HuH-7.5 (cell line): ENCODE measurements around the gene LZTFL1.

Experiments
- DNase-seq: peaks from one replicate; pipeline ENCODE4 v3.0.0; 2011; ENCODE audit warnings: low spot score

Gene LZTFL1, protein sequence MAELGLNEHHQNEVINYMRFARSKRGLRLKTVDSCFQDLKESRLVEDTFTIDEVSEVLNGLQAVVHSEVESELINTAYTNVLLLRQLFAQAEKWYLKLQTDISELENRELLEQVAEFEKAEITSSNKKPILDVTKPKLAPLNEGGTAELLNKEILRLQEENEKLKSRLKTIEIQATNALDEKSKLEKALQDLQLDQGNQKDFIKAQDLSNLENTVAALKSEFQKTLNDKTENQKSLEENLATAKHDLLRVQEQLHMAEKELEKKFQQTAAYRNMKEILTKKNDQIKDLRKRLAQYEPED

DNA sequence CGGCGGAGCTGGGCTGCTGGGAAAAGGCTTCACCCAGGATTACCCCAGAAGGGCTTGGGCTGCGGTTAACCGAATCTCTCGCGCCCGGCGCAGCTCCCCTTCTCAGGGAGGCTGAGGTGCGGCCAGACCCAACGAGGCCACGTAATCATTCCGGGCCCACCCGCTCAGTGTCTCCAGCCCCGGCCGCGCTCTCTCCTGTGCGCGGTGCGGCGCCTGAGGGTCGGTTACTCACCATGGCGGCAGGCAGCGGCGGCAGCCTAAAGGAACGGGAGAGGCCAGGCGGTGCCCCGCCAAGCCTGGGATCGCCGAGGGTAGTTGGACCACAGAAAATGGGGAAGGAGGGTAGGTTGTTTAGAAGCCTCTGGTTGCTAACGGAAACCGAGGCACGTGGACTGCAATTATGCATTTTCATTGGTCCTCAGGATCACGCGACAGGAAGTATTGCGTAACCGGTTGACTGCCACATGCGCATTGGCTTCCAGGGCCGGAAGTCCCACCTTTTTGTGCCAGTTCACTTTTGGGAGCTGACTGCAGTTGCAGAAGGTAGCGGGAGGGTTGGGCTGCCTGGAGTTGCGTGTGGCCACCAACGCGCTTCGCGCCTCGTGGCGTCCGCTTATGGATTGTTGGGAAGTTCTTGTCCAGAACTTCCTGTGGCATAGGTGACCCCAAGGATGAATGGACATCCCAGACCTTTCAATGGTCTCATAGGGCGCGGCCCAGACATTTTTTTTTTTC, at the start of gene LZTFL1:
Gene LZTFL1 (minus strand): TSS at position 363 of the 735 bp plus-strand sequence. CDS start 128 bp downstream, at position 235.
- DNase-seq: peak; percentile 76

DNA sequence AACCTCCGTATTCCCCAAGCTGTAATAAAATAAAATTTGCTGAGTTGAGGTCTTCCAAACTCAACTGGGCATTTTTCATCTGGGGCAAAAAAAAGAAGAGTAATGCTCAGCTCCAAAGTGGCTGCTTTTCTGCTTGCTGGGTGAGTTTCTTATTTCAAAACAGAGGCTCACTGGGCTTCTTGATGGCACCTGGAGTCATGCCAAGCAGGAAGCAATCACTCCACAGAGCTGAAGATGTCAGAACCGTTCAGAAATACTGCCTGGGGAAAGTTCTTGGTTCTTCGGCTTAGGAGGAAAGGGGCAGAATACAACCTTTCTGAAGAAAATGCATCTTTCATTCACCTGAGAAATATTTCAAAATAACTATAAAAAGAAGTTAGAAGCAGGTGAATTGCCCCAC, 48.5 kb upstream of the LZTFL1 start:
- DNase-seq: no peak

DNA sequence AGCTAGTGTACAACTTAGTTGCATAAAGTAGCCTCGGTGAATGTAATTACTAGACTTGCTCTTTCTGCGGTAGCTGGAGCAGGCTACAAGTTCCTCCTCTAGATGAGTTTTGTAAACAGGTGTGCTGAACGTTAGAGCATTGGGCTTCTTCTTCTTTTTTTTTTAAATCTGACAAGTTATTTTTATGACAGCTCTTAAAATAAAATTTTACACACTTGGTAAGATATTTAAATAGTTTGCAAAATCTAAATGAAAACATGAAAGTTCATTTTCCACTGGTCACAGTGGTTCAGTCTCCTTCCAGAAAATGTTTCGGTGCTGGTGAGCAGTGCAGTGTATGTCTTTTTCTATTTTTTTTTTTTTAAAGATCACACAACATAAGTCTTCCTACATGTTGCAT, 47.4 kb upstream of the LZTFL1 start:
- no peak for DNase-seq

DNA sequence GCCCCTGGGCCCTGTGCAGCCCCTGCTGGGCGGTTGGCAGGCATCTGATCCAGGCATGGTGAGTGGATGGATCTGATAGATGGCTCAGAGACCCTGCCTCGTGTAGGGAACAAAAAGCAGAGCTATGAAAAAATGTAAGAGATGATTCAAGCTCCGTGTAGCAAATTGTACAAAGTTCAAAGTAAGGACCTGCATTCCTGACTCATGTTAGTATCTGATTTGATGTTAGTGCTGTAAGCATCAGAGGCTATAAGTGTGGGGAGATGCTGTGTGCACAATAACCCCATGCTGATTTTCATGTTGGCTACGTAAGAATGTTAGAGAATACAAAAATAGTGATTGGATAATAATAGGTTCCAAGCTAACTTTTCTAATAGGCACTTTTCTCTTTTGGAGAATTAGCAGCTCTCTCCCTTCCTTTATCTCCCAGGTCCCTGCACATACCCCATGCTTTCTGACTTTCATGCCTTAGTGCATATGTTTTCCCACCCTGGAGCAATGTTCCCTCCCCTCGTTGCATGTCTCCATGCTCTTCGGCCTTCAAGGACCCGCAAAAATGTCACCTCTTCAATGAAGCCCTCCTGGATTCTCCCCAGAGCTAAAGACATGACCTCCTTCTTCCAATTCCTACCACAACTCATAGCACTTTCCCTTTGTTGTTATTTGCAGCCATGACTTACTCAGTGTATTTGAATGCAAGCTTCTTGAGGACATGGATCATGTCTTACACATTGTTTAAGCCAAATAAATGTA, 46.0 kb upstream of the LZTFL1 start:
- DNase-seq: no peak

DNA sequence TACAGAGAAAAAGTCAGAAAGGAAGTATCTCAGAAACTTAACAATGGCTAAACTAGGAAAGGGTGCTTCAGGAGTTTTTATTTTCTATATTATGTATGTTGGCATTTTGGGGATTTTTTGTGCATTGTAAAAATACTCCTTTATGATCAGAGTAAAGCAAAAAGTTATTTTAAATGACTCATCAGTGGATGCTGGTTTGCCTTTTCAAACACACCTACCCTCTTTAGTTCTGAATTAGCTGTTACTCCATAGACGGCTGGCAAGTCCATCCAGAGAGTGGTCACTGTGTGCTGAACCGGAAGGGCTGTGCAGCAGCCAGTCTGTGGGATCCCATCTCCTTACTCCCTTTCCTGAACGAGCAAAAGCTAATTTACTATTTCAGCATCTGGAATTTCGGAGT, 45.4 kb upstream of the LZTFL1 start:
- no peak for DNase-seq

DNA sequence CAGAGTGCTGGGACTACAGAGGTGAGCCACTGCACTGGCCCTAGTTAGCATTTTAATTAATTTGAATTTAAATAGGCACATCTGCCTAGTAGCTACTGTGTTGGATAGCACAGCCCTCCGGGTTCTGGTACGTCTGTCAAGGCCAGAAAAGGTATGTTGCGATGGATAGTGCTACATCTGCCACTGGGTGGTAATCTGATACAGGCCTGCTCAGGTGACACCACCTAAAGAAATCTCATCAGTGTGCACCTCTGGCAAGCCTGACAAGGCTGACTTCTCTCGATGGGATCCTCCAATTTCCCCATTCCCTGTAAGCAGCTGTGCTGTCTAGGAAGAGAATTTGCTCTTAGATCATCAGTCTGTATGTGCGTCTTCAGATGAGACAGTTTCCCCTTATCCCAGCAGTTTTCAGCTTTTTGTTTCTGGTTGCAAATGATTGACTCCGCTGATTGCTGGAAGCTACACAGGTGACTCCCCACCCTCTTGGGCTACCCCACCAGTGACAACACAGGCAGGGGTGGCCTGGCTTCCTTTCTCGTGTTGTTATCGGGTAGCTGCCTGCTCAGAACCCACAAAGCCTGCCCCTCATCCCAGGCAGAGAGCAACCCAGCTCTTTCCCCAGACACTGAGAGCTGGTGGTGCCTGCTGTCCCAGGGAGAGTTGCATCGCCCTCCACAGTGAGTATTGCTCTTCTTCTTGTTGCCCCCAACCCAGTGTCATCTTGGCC, 44.2 kb upstream of the LZTFL1 start, which contains the start of gene CCR9:
Gene CCR9 (plus strand): TSS at position 565 of the 727 bp plus-strand sequence. CDS start 8,391 bp downstream, outside the sequence.
- DNase-seq: no peak

DNA sequence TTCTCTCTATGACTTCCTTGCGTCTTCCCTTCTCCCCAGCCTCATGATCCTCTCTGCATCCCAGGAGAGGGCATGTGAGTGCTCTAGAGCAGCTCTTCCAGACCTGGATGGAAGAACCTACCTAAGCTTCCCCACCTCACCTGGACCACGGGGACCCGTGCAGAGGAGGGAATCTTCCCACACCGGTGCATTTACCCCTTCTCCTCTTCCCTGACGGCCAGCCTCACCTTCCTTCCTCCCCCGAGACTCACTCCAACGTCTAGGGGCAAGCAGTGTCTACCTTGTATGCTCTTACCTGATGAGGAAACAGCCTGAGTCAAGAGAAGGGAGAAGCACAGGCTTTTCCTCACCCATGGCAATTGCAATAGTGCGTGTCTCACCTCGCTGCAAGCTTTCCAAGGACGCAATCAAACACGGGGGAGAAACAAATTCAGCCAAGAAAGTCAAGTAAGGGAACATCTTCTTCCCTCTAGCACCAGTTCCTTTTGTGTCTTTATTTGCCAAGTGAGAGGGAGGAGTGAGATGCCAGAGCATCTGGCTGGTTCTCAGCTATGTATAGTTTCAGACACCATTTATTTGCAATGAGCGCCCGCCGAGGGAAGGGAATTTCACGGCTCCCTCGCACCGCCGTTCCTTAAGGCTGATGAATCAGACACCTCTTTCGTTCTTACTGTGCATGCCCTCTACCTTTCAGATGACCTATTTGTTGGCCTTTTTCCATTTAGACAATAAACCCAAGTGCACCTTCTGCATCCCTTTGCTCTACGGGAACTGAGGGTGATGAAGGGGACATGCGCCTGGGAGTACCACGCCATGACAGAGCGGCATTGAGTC, 42.7 kb upstream of the LZTFL1 start:
- DNase-seq: no peak

DNA sequence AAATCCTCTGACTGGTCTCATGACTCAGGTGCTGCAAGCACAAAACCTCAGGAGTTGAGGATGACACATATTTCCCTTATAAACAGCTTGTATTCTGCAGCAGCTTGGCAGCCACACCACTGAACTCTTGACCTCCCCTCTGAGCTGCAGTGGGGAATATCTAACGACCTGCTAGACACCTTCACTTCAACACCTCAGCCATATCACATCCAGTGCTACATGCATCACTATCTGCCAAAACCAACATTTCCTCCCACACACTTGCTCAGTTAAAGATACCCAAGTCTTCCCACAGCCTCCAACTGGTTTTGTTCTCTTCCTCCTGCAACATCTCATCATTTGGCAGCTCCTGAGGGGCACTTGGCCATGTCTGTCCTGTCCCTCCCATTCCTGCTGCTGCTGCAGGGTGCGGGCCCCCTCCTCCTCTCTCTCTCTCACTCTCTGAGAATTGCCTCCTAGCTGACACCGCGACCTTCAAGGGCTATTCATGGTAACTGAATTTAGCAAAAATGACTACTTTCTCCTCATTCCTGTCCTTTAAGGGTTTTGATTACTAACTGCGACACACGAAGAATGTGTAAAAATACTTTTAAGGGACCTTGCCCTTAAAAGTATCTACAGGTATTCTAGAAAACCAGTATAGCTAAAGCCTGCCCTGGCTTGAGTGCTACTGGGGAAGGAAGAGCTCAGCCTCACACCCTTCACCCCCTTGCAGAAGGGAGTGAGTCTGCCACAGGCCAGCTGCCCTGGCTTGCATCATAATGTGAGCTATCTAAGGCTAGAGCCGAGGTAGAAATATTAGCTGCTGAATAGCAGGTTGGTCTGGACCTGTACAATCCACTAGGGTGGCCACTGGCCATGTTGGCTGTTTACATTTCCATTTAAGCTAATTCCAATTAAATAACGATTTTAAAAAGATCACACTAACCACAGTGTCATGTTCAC, 39.4 kb upstream of the LZTFL1 start:
- no peak for DNase-seq

DNA sequence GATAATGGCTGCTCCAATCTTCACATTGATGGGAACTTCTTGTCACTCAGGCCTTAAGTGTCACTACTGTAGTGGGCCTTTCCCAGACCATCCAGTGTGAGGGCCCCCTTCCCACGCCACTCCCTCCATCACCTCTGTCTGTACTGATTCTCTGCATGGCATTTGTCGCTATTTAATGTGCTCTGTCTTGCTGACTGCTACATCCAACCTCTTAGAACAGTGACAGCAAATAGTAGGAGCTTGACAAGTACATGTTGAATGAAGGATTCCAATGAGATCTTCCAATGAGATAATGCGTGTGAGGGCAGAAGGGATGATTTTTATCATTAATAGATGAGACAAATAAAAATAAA, 38.8 kb upstream of the LZTFL1 start:
- DNase-seq: no peak

DNA sequence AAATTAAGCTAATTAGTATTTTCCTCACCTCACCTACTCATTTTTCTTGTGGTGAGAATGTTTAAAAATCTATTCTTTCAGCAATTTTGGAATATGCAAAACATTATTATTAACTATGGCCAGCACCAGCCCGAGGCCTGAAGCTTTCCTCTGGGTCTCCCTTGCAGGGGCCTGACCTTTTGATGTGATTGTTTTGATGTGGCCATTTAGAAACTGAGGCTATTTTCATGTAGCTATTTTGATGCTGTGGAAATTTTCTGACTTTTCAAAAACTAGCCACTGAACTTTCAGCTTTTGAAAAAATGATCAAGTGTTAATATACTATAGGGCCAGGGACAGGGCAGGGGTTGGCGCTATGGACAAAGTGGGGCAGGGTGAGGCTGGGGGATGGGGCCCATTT, 36.2 kb upstream of the LZTFL1 start:
- DNase-seq: no peak

DNA sequence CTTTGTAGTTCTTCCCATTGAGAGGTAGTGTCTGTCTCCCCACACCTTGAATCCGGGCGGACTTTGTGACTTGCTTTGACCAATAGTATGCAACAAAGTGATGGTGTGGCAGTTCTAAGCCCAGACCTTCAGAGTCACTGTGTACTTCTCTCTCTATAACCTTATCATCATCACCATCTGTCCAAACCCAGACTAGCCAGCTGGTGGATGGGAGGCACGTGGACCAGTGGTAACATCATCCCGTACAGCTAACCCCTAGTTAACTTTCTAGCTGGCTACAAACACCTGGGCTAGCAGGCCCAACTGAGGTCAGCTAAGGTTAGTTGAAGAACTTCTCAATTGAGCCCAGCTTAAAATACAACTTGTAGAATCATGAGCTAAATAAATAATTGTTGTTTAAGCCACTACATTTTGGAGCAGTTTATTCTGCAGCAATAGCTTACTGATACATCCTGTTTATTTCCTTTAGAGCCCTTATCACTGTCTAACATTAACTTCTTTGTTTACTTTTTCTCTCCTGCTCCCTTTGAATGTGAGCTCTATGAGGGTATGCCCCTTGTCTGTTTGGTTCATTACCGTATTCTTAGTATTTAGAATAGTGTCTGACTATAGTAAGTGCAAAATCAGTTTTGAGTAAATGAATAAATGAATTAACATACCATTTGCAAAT, 32.9 kb upstream of the LZTFL1 start:
- DNase-seq: no peak

DNA sequence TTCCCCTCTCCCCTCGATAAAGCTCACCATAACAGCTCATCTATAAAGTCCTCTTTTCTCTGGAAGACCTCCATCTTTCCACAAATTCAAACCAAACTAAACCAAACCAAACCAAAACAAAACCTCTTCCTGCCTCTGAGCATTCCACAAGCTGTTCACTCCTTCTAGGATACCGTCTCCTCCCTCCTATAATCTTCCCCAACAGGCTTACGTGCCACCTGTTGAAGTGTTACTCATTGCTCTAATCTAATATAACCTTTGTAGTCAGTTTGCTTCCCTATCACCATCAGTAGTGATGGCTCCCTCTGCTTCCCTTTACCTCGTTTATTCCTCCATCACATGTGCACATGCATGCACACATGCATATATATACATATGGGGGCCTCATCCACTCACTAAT, 31.7 kb upstream of the LZTFL1 start:
- DNase-seq: no peak

DNA sequence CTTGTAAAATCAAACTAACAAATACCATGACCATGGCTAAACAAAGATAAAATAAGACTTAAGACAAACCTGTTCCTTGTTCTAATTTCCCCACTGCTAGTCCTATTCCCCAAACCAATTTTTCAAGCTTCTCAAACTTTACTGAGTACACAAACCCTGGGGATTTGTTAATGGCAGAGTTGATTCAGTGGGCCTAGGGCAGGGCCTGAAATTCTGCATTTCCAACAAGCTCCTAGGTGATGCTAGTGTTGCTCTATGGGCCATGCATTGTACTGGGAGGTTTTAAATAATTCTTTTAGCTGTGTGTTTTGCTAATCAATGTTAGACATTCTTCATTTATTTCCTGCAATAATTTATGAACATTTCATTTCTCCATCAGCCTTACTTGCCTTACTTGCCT, 31.1 kb upstream of the LZTFL1 start:
- DNase-seq: no peak

DNA sequence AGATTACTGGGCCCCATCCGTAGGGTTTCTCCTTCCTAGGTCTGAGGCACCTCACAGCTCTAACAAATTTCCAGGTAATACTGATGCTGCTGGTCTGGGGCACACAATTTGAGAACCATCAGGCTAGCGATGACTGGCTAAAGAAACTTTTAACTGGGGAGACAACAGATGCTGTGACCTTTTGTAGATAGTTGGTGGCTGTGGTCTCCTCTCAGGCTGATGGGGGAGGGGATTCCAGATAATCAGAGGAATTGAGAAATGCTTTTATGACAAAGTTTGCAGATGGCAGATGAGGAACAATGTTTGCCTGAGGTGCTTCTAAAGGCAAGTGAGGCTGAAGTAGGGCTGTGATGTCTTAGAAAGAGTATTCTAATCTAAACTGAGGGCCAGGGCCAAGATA, 30.6 kb upstream of the LZTFL1 start:
- no peak for DNase-seq

DNA sequence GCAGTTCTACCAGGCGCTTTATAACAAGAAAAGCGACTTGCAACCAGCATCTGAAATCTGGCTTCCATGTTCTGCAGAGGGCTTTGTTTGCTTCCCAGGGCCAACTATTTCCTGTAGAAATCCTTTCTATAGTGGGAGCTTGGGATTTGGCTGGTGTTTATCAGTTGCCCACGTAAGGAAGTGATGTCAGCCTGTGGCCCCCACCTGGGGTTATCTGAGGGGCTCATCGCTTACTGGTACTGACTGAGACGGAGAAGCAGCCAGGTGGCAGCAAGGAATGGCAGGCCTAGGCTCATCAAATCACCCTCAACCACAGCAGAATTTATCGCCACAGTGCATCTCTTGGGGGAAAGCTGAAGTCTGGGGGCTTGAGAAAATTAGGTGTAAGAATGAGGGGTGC, 29.9 kb upstream of the LZTFL1 start:
- no peak for DNase-seq

DNA sequence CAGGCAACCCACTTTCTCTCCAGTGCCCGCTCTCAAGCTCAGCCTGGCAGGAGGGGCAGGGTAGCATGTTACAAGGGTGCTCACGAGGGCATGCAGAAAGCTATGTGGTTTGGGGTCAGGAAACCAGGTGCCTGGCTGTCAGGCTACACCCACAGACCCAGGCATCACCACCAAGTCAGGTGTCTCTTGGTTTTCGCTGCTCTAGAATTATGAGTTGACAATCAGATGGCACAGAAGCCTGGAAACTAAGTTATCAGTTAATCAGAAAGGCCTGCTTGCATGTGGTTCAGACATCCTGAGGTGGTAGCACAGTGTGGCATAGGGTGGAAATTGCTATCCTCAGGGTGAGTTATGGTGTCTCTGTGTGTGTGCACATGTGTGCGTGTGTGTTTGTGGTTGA, 28.2 kb upstream of the LZTFL1 start:
- DNase-seq: no peak

DNA sequence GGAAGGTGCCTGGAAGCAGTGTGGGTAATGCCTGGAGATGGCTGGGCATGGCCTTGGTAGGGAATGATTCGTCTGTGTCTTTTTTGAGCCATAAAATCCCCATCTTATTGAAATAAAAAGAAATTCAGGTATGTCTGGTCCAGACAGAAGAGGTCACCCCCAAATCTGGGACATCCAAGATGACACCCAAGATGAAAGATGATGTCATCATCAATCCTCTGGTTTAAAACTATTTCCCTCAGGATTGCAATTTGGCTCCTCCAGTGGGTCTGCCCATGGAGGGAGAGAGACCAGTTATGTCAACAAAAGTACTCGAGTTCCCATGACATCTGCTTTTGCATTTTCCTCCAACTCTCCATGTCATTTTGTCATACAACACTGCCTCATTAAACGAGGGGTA, 27.7 kb upstream of the LZTFL1 start:
- no peak for DNase-seq

DNA sequence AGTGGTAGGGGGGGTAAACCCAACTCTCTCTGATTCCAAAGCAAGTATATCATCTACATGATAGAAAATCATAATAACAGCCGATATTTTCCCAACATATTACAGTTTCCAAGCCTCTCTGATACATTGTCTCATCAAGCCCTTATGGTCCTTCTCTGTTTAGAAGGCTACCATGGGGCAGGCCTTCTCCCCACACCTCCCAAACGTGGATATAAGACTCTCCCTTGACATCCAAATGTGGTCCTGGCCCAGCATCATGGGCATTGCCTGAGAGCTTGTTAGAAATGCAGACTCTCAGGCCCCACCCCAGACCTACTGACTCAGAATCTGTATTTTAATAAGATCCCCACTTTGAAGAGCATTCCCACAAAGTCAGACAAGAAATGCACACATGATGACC, 26.7 kb upstream of the LZTFL1 start:
- DNase-seq: no peak

DNA sequence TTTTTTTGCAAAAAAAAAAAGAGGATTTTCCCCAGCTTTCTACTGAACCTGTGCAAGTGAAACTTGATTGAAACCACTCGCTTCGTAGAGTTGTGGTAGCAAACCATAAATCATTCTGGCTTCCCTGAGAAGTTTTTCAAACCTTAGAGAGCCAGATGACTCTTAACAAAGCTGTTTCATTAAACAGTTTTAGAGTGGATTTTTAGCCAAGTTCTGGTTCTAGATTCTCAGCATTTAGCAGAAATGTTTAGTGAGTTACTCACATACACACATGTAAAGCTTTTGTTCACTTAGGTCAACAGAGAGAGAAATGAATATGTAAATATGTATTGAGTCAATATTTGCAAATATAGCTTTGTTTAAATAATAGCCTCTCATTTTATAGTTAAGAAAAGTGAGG, 26.3 kb upstream of the LZTFL1 start:
- no peak for DNase-seq

DNA sequence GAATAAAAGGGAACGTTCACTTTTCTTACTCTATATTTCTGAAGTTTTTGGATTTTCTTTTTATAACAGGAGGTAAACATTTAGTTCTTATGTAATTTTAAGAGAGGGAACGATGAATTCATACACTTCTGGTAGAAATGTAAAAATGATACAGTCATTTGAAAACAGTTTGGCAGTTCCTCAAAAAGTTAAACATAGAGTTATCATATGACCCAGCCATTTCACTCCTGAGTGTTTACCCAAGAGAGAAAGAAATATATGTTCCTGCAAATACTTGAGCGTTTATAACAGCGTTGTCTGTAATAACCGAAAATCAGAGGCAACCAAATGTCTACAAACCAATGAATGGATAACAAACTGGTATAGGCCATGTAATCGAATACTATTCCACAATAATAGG, 23.6 kb upstream of the LZTFL1 start:
- DNase-seq: no peak
